ENCODE results near the gene PBX3.

GRCh38 chr9:126001581-126002225 is 254.5 kb downstream of the PBX3 start:
- TF ChIP-seq SP1 (IDR thresholded peaks at IDR 0.05) (no peak), FOXA1 (IDR thresholded peaks at IDR 0.05) (no peak), NFRKB (IDR thresholded peaks at IDR 0.05) (no peak), TARDBP (IDR thresholded peaks at IDR 0.05) (no peak), CTBP1 (IDR thresholded peaks at IDR 0.05; ENCODE audit: borderline replicate concordance) (no peak), ARNT (IDR thresholded peaks at IDR 0.05) (no peak), BHLHE40 (IDR thresholded peaks at IDR 0.05; ENCODE audit: borderline replicate concordance) (no peak), FOXK2 (IDR thresholded peaks at IDR 0.05) (no peak)
